NCI-H82 treated with DMSO at 0.1 percent for 48 hours (cell line): Measurements from ENCODE around the gene PCSK1N.
"Not testable (repeated sequence)": the region's sequence is repeated elsewhere in the genome, so short reads cannot be mapped to it uniquely, and the experiment has no call there.

ENCODE experiments used
- DNase-seq: peaks from one replicate; lab custom pipeline; 2025; ENCODE audit not compliant: unreplicated experiment; lab: John Stamatoyannopoulos, UW

Gene PCSK1N, protein sequence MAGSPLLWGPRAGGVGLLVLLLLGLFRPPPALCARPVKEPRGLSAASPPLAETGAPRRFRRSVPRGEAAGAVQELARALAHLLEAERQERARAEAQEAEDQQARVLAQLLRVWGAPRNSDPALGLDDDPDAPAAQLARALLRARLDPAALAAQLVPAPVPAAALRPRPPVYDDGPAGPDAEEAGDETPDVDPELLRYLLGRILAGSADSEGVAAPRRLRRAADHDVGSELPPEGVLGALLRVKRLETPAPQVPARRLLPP

DNA sequence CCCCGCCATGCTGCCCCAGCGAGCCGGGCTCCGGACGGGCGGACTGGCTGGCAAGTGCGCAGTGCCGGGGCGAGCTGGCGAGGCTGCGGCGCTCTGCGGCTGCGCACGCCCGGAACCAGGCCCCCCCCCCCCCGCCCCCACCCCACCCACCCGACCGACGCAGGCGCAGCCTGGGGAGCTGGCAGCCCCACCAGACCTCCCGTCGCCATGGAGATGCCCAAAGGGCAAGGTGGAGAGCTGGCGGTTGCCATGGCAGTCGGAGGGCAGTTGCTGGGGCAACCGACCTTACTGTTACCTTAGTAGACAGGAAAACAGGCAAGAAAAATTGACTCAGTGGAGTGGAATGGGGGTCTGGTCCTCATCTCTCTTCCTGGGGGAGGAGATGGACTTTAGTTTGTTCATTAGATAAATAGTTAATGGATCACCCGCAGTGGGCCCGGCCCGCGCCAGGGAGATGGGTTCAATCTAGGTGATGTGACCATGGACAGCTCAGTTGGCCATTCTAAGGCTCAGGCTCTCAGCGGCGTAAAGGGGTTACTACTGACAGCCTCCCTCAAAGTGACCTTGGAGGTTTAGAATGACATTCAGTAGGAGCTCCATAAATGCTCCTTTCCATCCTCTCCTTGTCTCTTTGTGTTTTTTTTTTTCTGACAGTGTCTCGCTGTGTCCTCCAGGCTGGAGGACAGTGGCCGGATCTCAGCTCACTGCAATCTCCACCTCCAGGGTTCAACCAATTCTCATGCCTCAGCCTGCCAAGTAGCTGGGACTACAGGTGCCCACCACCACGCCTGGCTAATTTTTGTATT is at the start of gene PCSK1N:
Gene PCSK1N (minus strand): TSS at position 87 of the 806 bp plus-strand sequence. CDS start 78 bp downstream, at position 9.
- DNase-seq = no peak

DNA sequence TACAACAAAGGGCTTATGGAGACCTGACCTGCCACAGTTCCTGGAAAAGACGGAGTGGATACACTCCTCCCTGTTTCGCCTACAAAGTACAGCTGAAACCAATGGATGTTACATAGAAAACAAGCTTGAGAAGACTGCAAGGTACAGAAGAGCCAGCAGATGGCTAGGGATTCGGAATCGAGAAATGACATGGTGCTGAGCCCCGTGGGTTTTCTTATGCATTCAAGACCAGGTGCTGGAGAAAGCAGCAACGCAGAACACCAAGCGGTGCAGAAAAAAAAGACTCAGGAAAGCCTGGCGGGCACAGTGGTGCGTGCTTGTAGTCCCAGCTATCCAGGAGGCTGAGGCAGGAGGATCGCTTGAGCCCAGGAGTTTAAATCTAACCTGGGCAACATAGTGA is 48.3 kb upstream of the PCSK1N start:
- no peak for DNase-seq

DNA sequence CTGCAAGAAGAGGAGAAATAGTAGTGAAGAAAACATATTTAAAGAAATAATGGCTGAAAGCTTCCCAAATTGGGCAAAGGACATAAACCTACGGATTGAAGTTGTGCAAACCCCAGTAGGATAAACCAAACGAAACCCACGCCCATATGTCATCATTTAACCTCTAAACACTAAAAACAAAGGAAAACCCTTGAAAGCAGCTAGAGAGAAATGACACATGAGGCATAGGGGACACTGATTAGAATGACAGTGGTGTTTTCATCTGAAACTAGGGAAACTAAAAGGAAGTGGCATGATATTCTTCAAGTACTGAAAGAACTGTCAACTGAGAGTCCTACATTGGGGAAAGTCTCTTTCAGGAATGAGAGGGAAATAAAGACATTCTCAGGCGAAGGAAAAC is 41.5 kb upstream of the PCSK1N start:
- DNase-seq = not testable (repeated sequence)

DNA sequence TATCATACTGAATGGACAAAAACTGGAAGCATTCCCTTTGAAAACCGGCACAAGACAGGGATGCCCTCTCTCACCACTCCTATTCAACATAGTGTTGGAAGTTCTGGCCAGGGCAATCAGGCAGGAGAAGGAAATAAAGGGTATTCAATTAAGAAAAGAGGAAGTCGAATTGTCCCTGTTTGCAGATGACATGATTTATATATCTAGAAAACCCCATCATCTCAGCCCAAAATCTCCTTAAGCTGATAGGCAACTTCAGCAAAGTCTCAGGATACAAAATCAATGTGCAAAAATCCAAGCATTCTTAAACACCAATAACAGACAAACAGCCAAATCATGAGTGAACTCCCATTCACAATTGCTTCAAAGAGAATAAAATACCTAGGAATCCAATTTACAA is 36.6 kb upstream of the PCSK1N start:
- DNase-seq = not testable (repeated sequence)

DNA sequence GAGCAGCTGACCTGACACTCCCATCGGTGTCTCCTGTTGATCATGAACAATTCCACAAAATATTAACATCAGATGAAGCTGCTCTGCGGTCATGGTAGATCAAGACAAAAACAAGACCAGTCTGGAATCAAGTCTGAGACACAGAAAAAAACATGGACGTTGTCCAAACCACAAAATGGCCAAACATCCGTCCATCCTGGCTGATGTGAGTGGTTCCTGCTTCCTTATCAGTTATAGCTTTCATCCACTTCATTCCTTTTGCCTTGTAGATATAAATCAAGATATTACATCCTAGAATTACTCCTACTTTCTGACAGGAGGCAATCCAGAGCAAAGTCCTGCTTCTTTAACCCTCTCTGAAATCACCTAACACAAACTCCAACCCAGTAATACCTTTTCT is 28.8 kb upstream of the PCSK1N start:
- DNase-seq = no peak

DNA sequence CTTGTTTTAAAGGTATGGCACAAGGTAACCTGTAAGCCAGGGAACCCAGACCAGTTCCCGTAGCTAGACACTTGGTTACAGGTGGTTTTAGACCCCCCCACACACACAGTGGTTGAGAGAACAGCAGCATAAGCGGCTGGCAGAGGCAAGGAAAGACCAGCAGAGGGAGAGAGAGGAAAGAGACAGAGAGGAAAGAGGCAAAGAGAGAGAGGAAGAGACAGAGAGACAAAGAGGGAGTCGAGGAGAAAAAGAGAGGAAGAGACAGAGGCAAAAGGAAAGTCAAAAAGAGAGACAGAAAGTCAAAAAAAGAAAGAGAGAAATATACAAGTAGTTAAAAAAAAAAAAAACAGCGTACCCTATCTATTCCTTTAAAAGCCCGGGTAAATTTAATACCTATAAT is 19.5 kb upstream of the PCSK1N start:
- no peak for DNase-seq

DNA sequence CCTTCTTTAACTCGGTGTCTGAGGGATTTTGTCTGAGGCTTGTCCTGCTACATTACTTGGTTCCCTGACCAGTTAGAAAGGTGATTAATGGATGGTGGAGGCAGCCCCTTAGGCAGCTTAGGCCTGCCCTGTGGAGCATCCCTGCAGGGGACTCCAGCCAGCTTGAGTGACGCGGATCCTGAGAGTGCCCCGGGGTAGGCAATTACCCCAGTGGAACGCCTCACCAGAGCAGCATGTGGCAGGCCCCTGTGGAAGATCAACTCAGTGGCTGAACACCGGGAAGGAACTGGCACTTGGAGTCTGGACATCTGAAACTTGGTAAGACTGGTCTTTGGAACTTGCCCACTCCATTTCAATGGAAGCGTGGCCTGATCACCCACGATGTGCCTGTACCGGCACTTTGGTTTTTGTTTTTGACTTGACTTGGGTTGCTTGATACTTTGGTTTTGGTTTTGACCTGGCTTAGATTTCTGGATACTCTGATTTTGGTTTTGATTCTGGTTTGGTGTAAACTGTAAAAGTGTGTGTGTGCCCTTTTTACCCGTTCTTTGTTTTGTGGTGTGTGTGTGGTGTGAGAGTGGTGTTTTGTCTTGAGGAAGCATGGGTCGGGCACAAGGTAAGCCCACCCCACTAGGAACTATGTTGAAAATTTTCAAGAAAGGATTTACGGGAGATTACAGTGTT is 18.9 kb upstream of the PCSK1N start:
- not testable (repeated sequence) for DNase-seq

DNA sequence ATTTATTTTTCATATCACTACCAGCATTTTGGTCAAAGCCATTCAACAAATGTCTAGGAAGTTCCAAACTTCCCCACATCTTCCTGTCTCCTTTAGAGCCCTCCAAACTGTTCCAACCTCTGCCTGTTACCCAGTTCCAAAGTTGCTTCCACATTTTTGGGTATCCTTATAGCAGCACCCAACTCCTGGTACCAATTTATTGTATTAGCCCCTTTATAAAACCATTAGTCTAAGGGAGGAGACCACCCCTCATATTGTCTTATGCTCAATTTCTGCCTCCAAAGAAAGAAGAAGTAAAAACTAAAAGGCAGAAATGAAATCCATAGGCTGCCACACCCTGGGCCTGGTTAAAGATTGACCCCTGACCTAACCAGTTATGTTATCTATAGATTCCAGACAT is 18.1 kb upstream of the PCSK1N start:
- DNase-seq = not testable (repeated sequence)

DNA sequence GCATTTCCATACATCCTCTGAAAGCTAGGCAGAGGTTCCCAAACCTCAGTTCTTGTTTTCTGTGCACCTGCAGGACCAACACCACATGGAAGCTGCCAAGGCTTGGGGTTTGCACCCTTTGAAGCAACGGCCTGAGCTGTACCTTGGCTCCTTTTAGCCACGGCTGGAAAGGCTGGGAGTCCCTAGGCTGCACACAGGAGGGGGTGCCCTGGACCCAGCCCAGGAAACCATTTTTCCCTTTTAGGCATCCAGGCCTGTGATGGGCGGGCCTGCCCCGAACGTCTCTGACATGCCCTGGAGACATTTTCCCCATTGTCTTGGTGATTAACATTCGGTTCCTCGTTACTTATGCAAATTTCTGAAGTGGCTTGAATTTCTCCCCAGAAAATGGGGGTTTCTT is 17.4 kb upstream of the PCSK1N start:
- no peak for DNase-seq

DNA sequence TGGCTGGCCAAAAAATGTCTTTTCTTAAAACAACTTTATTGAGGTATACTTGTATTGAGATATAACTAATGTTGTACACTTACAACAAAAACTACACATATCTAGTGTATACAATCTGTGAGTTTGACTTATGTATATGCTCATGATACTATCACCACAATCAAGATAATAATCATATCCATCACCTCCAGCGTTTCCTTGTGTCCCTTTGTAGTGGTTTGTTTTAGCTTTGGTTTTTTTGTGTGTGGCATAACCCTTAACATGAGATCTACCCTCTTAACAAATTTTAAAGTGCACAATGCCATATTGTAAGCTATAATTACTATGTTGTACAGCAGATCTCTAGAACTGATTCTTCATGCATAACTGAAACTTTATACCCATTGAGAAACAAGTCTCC is 13.4 kb upstream of the PCSK1N start:
- DNase-seq = no peak

DNA sequence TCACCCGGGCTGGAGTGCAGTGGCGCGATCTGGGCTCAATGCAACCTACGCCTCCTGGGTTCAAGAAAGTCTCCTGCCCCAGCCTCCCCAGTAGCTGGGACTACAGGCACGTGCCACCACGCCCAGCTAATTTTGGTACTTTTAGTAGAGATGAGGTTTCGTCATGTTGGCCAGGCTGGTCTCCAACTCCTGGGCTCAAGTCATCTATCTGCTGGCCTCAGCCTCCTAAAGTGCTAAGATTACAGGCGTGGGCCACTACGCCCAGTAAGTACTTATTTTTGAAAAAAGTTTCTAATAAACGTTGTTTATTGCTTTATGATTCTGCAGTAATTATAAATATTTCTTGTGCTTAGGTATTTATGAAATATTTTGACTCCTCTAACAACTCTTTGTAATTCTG is 4.3 kb upstream of the PCSK1N start:
- no peak for DNase-seq

DNA sequence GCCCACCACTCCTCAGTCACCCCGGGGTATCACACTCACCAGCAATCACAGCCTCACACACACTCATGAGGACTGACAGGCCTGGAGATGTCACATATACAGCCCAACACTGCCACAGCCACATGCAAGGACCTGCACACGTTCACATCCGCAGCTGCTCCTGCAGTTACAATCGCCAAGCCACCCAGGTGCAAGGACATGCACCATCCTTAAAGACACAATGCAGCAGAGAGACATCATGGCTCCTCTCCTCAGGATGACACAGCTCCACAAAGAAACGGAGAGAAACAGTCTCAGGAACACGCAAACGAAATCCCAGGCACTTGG is 1.1 kb downstream of the PCSK1N start:
- DNase-seq = no peak

DNA sequence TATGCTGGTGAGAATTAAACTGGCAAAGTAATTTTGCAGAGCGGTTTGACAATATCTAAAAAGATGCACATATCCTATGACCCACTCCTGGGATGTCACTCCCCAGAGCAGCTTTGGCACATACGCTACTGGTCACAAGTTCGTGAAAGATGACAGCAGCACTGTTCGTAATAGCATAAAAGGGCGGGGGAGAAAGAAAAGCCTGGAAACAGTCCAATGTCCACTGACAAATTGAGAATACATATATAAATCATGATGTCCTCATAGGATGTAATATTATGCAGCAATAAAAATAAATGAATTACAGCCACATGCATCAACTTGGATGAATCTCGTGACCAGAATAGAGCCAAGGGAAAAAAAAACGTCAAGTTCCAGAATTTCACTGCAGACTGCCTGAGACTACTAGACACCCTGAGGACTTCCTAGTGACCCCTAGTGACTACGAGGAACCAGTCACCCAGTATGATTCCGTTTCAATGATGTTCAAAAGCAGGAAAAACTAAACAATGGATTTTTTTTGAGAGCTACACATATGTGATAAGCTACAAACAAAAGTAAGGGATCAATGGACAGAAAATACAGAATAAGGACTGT is 1.8 kb downstream of the PCSK1N start:
- DNase-seq = no peak

DNA sequence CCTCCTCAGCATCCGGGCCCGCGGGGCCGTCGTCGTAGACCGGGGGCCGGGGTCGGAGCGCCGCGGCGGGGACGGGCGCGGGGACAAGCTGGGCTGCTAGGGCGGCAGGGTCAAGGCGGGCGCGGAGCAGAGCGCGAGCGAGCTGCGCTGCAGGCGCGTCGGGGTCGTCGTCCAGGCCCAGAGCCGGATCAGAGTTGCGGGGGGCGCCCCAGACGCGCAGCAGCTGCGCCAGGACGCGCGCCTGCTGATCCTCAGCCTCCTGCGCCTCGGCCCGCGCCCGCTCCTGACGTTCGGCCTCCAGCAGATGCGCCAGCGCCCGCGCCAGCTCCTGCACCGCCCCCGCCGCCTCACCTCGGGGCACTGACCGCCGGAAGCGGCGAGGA is 3.5 kb downstream of the PCSK1N start:
- DNase-seq = no peak

DNA sequence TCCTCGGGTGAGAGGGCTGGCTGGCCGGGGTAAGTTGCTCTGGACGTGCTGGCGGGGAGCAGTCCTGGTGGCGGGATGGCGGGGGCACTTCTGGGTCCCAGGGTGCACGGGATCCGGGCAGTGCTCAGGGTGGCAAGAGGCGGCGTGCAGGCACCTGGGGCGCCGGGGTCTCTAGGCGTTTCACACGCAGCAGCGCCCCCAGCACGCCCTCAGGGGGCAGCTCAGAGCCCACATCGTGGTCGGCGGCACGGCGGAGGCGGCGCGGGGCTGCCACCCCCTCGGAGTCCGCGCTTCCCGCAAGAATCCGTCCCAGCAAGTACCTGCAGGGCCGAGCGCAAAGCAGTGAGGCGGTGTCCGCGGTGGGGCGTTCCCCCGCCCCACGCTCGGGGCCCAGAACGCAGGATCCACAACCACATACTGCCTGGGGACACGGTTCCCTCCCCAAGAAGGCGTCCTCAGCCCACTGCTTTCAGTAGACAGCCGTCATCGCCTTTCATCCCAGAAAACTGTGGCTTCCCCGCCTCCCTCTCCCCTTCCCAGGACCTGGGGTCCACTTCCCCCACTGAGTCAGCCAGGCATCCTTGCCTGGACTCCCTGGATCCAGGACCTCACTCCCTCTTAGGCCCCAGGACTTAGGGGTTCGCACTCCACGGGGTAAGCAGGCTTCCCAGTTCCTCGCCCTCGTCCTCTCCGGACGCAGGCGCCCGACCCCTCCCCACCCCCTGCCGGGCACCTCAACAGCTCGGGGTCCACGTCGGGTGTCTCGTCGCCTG is 4.1 kb downstream of the PCSK1N start:
- no peak for DNase-seq

DNA sequence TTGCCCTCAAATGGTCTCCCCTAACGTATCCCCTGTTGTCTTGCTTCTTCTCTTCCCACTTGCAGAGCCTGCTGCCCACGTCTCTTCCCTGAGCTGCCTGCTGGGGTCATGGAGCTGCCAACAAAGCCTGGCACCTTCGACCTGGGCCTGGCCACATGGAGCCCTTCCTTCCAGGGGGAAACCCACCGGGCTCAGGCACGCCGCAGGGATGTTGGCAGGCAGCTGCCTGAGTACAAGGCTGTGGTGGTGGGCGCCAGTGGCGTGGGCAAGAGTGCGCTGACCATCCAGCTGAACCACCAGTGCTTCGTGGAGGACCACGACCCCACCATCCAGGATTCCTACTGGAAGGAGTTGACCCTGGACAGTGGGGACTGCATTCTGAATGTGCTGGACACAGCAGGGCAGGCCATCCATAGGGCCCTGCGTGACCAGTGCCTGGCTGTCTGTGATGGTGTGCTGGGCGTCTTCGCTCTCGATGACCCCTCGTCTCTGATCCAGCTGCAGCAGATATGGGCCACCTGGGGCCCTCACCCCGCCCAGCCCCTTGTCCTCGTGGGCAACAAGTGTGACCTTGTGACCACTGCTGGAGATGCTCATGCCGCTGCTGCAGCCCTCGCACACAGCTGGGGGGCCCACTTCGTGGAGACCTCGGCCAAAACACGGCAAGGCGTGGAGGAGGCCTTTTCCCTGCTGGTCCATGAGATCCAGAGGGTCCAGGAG is 6.2 kb downstream of the PCSK1N start:
- no peak for DNase-seq

DNA sequence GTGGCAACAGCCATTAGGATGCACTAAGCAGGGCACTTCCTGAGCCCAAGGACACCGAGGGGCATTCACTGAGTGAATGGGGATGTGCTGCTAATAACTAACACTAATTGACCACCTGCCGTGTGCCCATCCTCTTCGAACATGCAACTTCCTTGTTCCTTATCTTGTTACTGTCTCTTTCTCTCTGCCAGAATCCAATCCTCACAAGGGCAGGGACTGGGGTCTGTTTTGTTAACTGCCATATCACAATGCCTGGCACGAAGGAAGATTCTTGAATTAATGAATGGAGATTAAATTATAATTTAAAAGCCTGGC is 7.8 kb downstream of the PCSK1N start:
- DNase-seq = no peak

DNA sequence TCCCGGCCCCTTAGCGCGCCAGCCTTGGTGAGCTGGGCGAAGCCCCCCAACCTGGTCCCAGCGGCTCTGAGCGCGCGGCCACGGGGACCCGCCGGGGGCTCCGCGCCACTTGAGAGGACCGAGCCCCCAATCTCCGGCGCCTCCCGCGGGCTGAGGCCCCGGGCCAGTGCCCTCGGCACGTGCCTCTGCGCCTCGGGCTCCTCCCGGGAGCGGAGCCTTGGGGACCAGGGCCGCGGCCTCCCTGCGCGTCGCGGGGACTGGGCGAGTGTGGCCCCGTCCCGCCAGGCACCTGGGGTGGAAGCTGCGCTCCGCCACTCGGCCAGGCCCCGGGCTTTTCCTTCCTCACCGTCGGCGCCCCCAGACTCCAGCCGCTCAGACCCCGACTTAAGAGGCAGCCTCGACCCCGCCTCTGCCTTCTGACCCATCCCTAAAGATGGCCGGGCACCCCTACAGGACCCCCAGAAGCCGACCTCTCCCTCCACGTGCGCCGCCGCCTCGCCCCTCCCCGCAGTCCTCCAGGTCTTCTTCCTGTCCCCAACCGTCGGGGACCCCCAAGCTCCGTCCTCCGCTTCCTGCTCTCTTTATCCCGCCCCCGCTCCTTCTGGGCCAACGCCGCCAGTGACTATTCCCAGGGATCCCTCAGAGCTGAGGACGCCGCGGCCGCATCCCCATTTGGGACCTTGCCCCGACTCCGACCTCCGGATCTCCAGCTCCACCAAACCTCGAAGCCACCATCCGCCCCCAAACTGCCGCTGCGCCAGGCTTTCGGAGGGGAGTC is 8.3 kb downstream of the PCSK1N start:
- no peak for DNase-seq

DNA sequence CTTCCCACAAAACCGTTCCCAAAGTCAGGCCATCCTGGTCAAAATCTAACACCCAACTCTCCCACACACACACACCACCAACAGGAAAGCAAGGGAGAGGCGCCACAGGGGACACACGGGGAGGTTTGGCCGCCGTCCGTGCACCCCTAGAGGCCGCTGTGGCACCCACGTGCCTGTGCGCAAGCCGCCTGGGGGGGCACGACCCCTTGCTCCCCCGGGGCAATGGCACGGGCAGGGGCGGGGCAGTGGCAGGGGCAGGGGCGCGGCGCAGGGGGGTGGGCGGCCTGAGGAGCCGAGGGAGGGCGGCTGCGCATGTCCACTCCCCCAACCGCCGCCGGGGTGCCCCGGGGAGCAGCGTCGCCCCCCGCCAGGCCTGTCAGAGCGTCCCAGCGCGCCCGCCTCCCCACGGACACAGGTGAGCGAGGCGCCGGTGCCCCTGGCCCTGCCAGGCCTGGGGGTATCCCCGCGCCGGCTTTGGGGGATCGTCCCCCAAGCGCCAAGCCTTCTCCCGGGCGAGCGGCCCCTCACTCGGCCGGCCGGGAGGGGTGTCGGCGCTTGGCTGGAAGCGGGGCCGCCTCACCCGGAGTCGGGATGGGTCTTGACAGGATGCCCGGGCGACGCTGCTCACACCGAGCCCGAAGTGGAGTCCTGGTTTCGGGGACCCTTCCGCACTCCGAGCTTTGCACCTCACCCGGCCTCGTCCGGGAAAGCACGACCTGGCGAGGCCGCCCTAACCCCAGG is 9.1 kb downstream of the PCSK1N start, which contains the start of gene ERAS:
Gene ERAS (plus strand): TSS at position 379 of the 741 bp plus-strand sequence. CDS start 2,611 bp downstream, outside the sequence.
- DNase-seq = no peak
